ENCODE measurements around the gene TBX15.

TBX15 gene

DNA sequence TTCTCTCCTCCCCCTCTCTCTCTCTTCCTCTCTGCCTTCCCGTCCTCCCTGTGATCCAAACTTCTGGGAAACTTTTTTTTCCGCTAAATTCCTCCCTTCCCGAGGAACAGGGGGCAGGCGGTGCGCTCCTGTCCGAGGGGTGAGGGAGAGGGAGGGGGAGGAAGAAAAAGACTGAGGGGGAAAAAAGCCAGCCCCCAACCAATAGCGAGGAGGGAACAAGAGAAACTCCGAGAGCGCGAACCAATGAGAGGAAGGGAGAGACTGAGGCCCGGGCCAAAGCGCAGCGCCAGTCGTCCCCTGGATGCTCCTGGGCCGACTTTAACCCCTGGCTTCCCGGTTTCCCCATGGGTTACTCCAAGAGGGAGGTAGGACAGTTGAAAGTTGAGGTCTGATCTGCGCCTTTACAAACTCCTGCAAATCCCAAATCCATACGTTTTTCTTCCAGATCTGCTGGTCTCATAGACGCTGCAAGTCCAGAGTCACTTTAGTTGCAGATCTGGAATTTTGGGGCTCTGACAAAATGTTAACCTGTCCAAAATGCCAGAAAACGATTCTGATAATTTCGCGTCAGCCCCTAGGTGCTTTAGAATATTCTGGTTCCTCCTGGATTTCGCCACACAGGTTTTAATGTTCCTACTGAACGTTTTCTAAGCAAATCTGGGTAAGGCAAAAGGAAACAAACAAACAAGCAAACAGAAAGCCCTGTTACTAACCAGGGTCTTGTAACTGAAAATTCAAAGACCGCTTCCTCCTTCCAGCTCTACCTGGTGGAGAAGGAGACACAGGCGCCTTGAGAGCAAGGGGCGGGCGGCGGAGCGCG is at the start of gene TBX15:
Gene TBX15 (minus strand): TSS at position 158 of the 820 bp plus-strand sequence. CDS start 548 bp downstream, outside the sequence.
- no peak for FAIRE-seq

- FAIRE-seq = no peak
Observed at GRCh38 chr1:119034359-119034758, 46.2 kb upstream of the TBX15 start.

- no peak for FAIRE-seq
Observed at GRCh38 chr1:119032986-119033385, 44.8 kb upstream of the TBX15 start.

GRCh38 chr1:119027759-119028158 is 39.6 kb upstream of the TBX15 start:
- FAIRE-seq = no peak

- FAIRE-seq = no peak
Observed at GRCh38 chr1:119026956-119027355, 38.8 kb upstream of the TBX15 start.

GRCh38 chr1:119015547-119015946 is 27.4 kb upstream of the TBX15 start:
- no peak for FAIRE-seq

DNA sequence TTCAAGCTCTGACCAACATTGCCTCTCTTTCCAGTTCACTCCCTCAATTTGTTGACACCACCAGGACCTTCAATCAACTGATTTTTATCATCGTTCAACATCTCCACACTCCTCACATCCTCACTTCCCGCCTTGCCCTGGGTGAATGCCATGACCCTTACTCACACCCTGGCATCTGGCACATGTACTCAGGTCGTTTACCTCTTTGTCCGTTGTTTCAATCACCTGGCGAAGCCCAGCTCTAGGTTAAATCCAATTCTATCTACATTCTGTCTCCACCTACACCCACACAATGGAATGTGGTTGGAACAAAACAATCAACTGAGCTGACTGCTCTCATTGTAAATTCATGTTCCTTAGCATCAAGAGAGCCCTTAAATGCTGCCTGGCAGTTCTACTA is 24.2 kb upstream of the TBX15 start:
- no peak for FAIRE-seq

DNA sequence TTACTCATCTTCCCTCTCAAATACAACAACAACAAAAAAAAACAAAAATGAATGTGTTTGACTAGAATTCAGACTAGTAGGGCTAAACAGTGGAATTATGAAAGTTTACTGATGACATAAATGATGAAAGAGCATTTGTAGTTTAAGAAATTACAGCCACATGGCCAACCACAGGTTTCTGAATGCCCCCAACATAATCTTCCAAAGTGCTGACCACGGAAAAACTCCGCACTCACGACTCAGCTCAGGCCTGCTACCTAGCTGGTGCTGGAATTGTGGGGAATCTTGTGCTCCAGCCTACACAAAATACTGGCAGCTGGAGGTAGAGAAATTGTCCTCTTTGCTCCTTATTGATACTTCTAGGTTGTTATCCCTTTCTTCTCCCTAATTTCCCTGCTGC is 23.6 kb upstream of the TBX15 start:
- no peak for FAIRE-seq

DNA sequence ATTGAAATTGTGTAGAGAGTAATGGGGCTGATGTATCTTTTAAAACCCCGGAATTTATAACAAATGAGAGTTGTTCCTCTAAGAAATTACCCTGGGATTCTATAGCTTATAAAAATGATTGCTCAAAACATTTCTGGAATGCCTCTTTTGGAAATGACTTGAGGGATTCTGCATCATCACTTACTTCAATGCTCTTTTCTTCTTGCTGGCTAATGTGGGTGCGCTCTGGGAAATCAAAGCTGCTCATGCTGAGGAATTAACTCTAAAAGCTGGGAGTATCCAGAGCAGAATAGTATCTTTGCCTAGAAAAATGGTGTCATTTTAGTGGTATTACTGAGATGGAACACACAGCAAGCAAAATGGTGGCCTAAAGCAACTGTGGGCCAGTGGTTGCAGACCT is 23.0 kb upstream of the TBX15 start:
- no peak for FAIRE-seq

GRCh38 chr1:119010201-119010600 is 22.1 kb upstream of the TBX15 start:
- FAIRE-seq = no peak

GRCh38 chr1:119009312-119009655 is 21.1 kb upstream of the TBX15 start:
- FAIRE-seq = no peak

- peak; percentile 93 for FAIRE-seq
Observed at GRCh38 chr1:119008483-119009311, 20.6 kb upstream of the TBX15 start.

- FAIRE-seq = no peak
Observed at GRCh38 chr1:119007670-119008482, 19.7 kb upstream of the TBX15 start.

GRCh38 chr1:119007339-119007669 is 19.2 kb upstream of the TBX15 start:
- FAIRE-seq = no peak

DNA sequence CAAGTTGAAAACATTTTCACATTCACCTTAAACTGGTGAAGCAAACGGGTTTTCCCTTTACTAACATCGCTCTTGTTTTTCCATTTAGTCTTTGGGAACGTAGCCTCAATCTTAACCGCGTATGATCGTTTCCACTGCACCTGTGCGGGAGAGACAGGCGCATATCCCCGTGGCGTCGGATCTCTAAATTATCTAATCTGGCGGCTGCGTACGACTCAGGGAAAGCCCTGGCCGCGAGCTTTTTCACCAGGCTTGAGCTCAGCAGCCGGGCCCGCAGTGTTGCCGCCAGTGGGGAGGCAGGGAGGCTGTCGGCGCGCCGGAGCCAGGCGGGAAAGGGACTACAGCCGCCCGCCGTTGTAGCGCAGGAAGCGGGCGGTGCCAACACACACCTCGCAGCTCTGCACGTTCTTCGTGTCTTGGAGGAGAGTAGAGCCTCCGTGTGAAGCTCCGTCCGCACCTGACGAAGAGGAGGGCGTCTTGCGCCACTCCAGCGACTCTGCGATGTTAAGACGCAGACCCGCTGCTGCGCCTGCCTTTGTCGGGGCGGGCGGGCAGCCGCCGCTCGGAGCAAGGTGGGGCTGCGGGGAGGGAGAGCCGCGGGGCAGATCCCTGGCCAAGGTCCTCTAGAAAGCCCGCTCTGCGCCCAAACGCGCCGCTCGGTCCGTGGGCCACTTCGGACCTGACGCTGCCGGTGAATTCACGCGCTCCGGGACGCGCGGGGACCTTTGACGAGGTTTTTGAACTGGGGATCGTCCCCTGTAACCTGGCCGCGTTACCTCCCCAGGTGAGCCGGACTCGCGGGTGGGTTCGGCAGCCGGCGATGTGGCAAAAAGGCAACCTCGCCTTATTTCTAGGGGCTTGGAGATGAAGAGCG is 18.5 kb upstream of the TBX15 start:
- no peak for FAIRE-seq

- FAIRE-seq = no peak
Observed at GRCh38 chr1:119005724-119006405, 17.7 kb upstream of the TBX15 start.

GRCh38 chr1:119004781-119005180 is 16.6 kb upstream of the TBX15 start:
- no peak for FAIRE-seq

DNA sequence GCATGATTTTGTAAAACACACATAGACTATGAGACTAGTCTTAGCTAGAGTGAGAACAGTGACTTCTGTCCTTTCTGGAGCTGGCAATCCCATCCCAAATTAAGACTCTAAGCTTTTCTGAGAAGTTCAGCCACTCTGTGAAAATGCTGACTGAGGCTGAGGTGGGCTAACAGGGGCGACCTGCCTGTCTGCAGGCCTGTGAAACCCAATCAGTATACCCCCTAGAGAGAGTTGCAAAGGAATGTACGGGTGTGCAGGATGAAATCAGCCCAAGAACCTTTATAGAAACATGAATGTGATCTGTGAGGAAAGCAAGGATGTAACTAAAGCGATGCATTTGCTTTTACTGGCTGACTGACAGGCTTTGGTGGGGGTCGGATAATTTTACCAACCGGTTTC is 16.0 kb upstream of the TBX15 start:
- no peak for FAIRE-seq

DNA sequence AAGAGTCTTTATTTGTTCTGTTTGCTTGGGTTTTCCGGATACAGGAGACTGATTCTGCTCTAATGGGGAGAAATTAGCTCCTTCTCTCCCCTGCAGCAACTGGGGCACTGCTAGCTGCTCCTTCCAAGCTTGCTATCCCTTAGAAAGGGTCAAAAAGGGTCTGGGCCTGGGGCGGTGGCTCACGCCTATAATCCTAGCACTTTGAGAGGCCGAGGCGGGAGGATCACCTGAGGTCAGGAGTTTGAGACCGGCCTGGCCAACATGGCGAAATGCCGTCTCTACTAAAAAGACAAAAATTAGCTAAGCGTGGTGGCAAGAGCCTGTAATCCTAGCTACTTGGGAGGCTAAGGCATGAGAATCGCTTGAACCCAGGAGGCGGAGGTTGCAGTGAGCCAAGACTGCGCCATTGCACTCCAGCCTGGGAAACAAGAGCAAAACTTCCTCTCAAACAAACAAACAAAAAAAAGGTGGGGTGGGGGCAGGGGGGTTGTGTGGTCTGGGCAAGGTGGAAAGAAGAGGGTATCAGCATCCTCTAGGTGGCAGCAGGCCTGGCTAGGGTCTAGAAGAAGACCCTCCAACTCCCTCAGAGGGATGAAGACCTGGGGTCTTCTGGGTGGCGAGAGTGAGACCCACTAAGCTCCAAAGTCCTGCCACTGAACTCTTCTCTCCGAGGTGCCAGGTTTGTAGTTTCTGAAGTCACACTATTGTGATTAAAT is 15.4 kb upstream of the TBX15 start:
- FAIRE-seq = no peak

GRCh38 chr1:119002028-119002686 is 14.0 kb upstream of the TBX15 start:
- FAIRE-seq = no peak
